Measurements from ENCODE around the gene ATF3. TPM values are rescaled to one million over a fixed set of nuclear protein-coding genes. Genes with fewer than 3 reads are reported as not detected.
A peak's percentile ranks its signal among the peaks of the same experiment; 100 is the strongest.

Gene ATF3
- polyA plus RNA-seq, 3 donors: 10.4 to 227 (median 13.3) TPM

DNA sequence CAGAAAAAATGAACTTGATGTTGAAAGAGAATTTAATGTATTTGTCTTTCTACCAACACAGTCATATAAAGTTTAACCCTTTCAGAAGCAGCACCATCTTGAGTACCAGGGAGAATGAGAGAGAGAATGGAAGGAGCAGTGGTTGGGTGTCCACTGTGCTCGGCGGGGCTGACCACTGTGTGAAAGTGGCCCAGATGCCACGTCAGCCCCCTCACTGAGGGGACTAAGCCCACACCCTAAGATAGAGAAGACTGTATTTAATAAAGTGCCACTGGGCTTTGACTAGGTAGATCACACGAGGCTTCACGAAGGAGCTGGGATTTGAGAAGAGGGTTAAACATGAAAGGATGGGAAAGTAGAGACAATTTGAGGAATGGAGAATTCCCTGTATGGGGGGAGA, 59.9 kb downstream of the ATF3 start:
- WGBS (ENCODE audit: insufficient coverage): 93% methylated on average over 4 of the region's 5 CpGs
- Histone ChIP-seq H3K27me3 (ENCODE audit: control insufficient read depth in 2 of 2, insufficient read depth in 2 of 2, low read length in 2 of 2) (no peaks in the 10 kb centered on the region), H3K79me2 (ENCODE audit: insufficient read depth, low read length) (no peaks in the 10 kb centered on the region), H4K20me1 (ENCODE audit: insufficient read depth, low read length) (no peaks in the 10 kb centered on the region), H3K27ac (ENCODE audit: low read depth in 1 of 2, low read length in 2 of 2) (no peak overlapping the region), H3K4me1 (ENCODE audit: control insufficient read depth in 1 of 2, insufficient read depth in 2 of 2, low read length in 2 of 2) (peaks cover 60 to 76% of the 10 kb centered on the region in 2 donors), H3K4me3 (replicated peaks in 1 of 3; ENCODE audit: low read depth in 2 of 3, low read length in 3 of 3) (no peak overlapping the region), H2AFZ (ENCODE audit: insufficient read depth, low read depth, low read length, poor library complexity, severe bottlenecking) (no peak overlapping the region), H3K9ac (ENCODE audit: insufficient read depth, low read length, poor library complexity, severe bottlenecking) (no peak overlapping the region), H3K36me3 (replicated peaks in 1 of 2; ENCODE audit: control insufficient read depth in 1 of 2, insufficient read depth in 2 of 2, low read length in 2 of 2) (no peaks in the 10 kb centered on the region), H3K9me3 (replicated peaks in 1 of 2; ENCODE audit: control insufficient read depth in 1 of 2, insufficient read depth in 1 of 2, low read length in 2 of 2) (no peaks in the 10 kb centered on the region), H3K4me2 (replicated peaks; ENCODE audit: extremely low read depth, low read length, poor library complexity, severe bottlenecking) (peak overlapping the region; percentile 2)
- Mint-ChIP-seq H3K27me3 (ENCODE audit: low read depth in 3 of 3) (peaks cover 0 to 5% (median 4%) of the 10 kb centered on the region in 3 donors), H3K36me3 (no peaks in the 10 kb centered on the region), H3K4me3 (peak overlapping the region in 1 of 2 donors; percentile 30), H3K9me3 (peaks cover 0 to 2% (median 0%) of the 10 kb centered on the region in 7 donors), H3K27ac (peak overlapping the region in 6 of 7 donors; percentile 69 to 97 (median 94)), H3K4me1 (peaks cover 64% of the 10 kb centered on the region)
- intact Hi-C loops (cut with micrococcal nuclease): loop anchor here (5.0 to 10.0 kb wide), 5 partner anchors 34 to 124 kb away; partner anchors contain the start of genes NSL1 (in 1 of the 2) and TATDN3 (in 1 of the 2)
- no peak for DNase-seq
- TF ChIP-seq, protein P1, sequence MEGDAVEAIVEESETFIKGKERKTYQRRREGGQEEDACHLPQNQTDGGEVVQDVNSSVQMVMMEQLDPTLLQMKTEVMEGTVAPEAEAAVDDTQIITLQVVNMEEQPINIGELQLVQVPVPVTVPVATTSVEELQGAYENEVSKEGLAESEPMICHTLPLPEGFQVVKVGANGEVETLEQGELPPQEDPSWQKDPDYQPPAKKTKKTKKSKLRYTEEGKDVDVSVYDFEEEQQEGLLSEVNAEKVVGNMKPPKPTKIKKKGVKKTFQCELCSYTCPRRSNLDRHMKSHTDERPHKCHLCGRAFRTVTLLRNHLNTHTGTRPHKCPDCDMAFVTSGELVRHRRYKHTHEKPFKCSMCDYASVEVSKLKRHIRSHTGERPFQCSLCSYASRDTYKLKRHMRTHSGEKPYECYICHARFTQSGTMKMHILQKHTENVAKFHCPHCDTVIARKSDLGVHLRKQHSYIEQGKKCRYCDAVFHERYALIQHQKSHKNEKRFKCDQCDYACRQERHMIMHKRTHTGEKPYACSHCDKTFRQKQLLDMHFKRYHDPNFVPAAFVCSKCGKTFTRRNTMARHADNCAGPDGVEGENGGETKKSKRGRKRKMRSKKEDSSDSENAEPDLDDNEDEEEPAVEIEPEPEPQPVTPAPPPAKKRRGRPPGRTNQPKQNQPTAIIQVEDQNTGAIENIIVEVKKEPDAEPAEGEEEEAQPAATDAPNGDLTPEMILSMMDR (IDR thresholded peaks at IDR 0.05): no peak

DNA sequence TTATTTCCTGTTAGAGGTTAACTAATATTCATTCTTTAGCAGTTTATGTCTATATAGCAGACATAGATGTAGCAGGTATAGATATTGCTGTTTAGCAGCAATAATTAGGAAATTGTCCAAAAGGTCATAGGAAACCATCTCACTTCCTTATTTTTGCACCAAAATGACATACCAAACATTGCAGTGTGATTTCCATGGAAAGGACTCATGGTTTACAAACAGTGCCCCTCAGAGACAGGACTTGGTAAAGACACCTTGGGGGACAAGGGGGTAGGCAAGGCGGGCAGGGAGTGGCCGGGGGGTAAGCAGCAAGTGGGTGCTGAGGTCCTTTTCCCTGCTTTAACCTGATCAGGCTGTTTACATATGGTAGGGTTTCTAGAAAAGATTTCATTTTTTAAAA, 60.5 kb downstream of the ATF3 start:
- peak; percentile 62 to 85 (median 77) for DNase-seq
- TF ChIP-seq, protein P1 (IDR thresholded peaks at IDR 0.05): peak; percentile 74
- no peaks in the 10 kb centered on the region for H3K36me3 Mint-ChIP-seq

More for the DNA sequence above, 60.5 kb downstream of the ATF3 start:
- intact Hi-C loops (cut with micrococcal nuclease): loop anchor here (5.0 to 10.0 kb wide), 5 partner anchors 33 to 123 kb away; partner anchors contain the start of genes NSL1 (in 1 of the 2) and TATDN3 (in 1 of the 2)
- Histone ChIP-seq H4K20me1 (ENCODE audit: insufficient read depth, low read length) (no peaks in the 10 kb centered on the region), H3K36me3 (replicated peaks in 1 of 2; ENCODE audit: control insufficient read depth in 1 of 2, insufficient read depth in 2 of 2, low read length in 2 of 2) (no peaks in the 10 kb centered on the region), H3K4me1 (ENCODE audit: control insufficient read depth in 1 of 2, insufficient read depth in 2 of 2, low read length in 2 of 2) (peaks cover 60 to 76% of the 10 kb centered on the region in 2 donors), H3K4me3 (replicated peaks in 1 of 3; ENCODE audit: low read depth in 2 of 3, low read length in 3 of 3) (no peak overlapping the region), H2AFZ (ENCODE audit: insufficient read depth, low read depth, low read length, poor library complexity, severe bottlenecking) (no peak overlapping the region), H3K9me3 (replicated peaks in 1 of 2; ENCODE audit: control insufficient read depth in 1 of 2, insufficient read depth in 1 of 2, low read length in 2 of 2) (no peaks in the 10 kb centered on the region), H3K27me3 (ENCODE audit: control insufficient read depth in 2 of 2, insufficient read depth in 2 of 2, low read length in 2 of 2) (no peaks in the 10 kb centered on the region), H3K27ac (ENCODE audit: low read depth in 1 of 2, low read length in 2 of 2) (no peak overlapping the region), H3K9ac (ENCODE audit: insufficient read depth, low read length, poor library complexity, severe bottlenecking) (no peak overlapping the region), H3K79me2 (ENCODE audit: insufficient read depth, low read length) (no peaks in the 10 kb centered on the region), H3K4me2 (replicated peaks; ENCODE audit: extremely low read depth, low read length, poor library complexity, severe bottlenecking) (peak overlapping the region; percentile 2)
- no peak overlapping the region for H3K4me3 Mint-ChIP-seq
- peak overlapping the region; percentile 64 to 97 (median 88) for H3K27ac Mint-ChIP-seq
- peaks cover 64% of the 10 kb centered on the region for H3K4me1 Mint-ChIP-seq
- WGBS (ENCODE audit: insufficient coverage): no CpG with 5 or more reads among the region's 2 CpGs
- peaks cover 0 to 2% (median 0%) of the 10 kb centered on the region in 7 donors for H3K9me3 Mint-ChIP-seq
- peaks cover 0 to 5% (median 4%) of the 10 kb centered on the region in 3 donors for H3K27me3 Mint-ChIP-seq (ENCODE audit: low read depth in 3 of 3)
